Lower leg skin (tissue), 3 donors: ENCODE results near the gene CCDC146.

Experiments used
- CTCF ChIP-seq, 3 donors: fragments of 450-650 bp; IDR thresholded peaks; one replicate each; pipeline ENCODE4 v1.5.1; 2016; ENCODE audit warnings: antibody characterized with exemption in 3 of 3, mild to moderate bottlenecking in 3 of 3, moderate library complexity in 2 of 3
- POLR2A ChIP-seq, 2 donors: fragments of 450-650 bp; IDR thresholded peaks; one replicate each; pipeline ENCODE4 v1.6.1; 2016 to 2017; ENCODE audit warnings: antibody characterized with exemption in 2 of 2, mild to moderate bottlenecking in 1 of 2, moderate library complexity in 1 of 2

- TF ChIP-seq POLR2A (IDR thresholded peaks at IDR 0.05) (no peak), CTCF (IDR thresholded peaks at IDR 0.05) (no peak)
These were observed 87.2 kb downstream of the CCDC146 start for GRCh38 chr7:77209479-77210139.
